Uterus (tissue), 4 donors: ENCODE data around the gene SYNJ2. TPM values are rescaled to one million over a fixed set of nuclear protein-coding genes. Genes with fewer than 3 reads are reported as not detected.

Experiments used
- DNase-seq, 2 donors: peaks; one replicate each; pipeline ENCODE4 v3.0.0-alpha.2; 2019 to 2020
- H3K27ac ChIP-seq, 2 donors: fragments of 200-600 bp; sonication (generic); 1 replicate in 1 of 2; 2 replicates in 1 of 2; pipeline ENCODE4 v1.5.1; 2016 to 2018
- H3K27me3 ChIP-seq, 2 donors: fragments of 200-600 bp; sonication (generic); one replicate each; pipeline ENCODE4 v1.5.1; 2018 to 2019; ENCODE audit warnings: control low read depth in 1 of 2
- H3K36me3 ChIP-seq, 2 donors: fragments of 200-600 bp; sonication (generic); one replicate each; pipeline ENCODE4 v1.5.1; 2019; ENCODE audit warnings: control low read depth in 1 of 2
- H3K4me1 ChIP-seq, 2 donors: fragments of 200-600 bp; sonication (generic); one replicate each; pipeline ENCODE4 v1.5.1; 2018 to 2019; ENCODE audit warnings: control low read depth in 1 of 2
- H3K4me3 ChIP-seq, 2 donors: fragments of 200-600 bp; sonication (generic); 1 replicate in 1 of 2; 2 replicates in 1 of 2; pipeline ENCODE4 v1.5.1; 2018 to 2019; ENCODE audit warnings: mild to moderate bottlenecking in 1 of 2
- H3K9me3 ChIP-seq, 2 donors: fragments of 200-600 bp; sonication (generic); one replicate each; pipeline ENCODE4 v1.5.1; 2019; ENCODE audit warnings: control low read depth in 1 of 2
- POLR2A ChIP-seq, 2 donors: fragments of 450-650 bp; IDR thresholded peaks; one replicate each; pipeline ENCODE4 v1.6.1; 2016; ENCODE audit warnings: antibody characterized with exemption in 2 of 2, mild to moderate bottlenecking in 1 of 2, moderate library complexity in 1 of 2
- intact Hi-C: fragments of 100-400 bp; cut with DNase I; formaldehyde crosslinking; loops from one replicate; pipeline ENCODE4 v1.15.1; 2023; ENCODE audit warnings: low total_unique reads
- total RNA-seq, 4 donors: library from RNA; depleted of rRNA in 3 of 4; stranded (reverse); fragments of >200 nt in 3 of 4; gene quantifications; one replicate each; pipeline versions ENCODE4 v1.1.0 to v1.2.4, GENCODE V29; 2014 to 2023
- TF ChIP-seq, protein P1 (sequence below), 4 experiments: fragments of 200-600 bp in 2 of 4; fragments of 450-650 bp in 2 of 4; sonication (generic) in 2 of 4; IDR thresholded peaks; one replicate each; pipeline ENCODE4 v1.5.1; 2016 to 2019; ENCODE audit warnings: antibody characterized with exemption in 4 of 4, mild to moderate bottlenecking in 2 of 4, moderate library complexity in 1 of 4
- donor health status: DM: yes; HTN: yes; CAD: no.

SYNJ2 gene
- total RNA-seq, 4 donors from 2014 or later = 9.5 to 32.2 (median 13.5) TPM

DNA sequence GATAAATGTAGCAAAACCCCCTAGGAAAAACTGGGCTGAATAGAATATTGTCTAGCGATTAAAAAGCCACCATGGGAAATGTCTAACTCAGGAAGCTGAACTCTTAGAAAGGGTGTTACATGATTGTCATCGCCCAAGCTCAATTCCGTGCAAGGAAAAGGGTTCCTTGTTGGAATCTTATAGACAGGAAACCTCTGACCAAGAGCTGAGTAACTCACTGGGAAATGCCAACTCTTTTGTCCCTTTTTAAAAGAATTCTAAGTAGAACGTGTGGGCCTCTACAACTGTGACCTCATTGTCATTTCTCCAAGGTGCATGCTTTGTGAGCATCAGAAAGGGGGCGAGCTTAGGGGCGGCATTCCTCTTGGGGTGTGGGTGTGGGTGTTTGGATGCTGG, 88.1 kb downstream of the SYNJ2 start:
- Histone ChIP-seq H3K4me1 (no peaks in the 10 kb centered on the region), H3K9me3 (no peaks in the 10 kb centered on the region), H3K4me3 (no peak overlapping the region), H3K27ac (peak overlapping the region; percentile 15 to 37), H3K27me3 (no peaks in the 10 kb centered on the region), H3K36me3 (no peaks in the 10 kb centered on the region)
- no peak for DNase-seq
- TF ChIP-seq, protein P1, sequence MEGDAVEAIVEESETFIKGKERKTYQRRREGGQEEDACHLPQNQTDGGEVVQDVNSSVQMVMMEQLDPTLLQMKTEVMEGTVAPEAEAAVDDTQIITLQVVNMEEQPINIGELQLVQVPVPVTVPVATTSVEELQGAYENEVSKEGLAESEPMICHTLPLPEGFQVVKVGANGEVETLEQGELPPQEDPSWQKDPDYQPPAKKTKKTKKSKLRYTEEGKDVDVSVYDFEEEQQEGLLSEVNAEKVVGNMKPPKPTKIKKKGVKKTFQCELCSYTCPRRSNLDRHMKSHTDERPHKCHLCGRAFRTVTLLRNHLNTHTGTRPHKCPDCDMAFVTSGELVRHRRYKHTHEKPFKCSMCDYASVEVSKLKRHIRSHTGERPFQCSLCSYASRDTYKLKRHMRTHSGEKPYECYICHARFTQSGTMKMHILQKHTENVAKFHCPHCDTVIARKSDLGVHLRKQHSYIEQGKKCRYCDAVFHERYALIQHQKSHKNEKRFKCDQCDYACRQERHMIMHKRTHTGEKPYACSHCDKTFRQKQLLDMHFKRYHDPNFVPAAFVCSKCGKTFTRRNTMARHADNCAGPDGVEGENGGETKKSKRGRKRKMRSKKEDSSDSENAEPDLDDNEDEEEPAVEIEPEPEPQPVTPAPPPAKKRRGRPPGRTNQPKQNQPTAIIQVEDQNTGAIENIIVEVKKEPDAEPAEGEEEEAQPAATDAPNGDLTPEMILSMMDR (IDR thresholded peaks at IDR 0.05) = no peak
- TF ChIP-seq POLR2A (IDR thresholded peaks at IDR 0.05) = no peak
- intact Hi-C loops = loop anchor here (10.0 kb wide), 1 partner anchor 95 kb away; no protein-coding TSS in a partner anchor

- Histone ChIP-seq H3K4me3 (no peak overlapping the region), H3K9me3 (no peaks in the 10 kb centered on the region), H3K36me3 (no peaks in the 10 kb centered on the region), H3K4me1 (no peaks in the 10 kb centered on the region), H3K27ac (peak overlapping the region in 1 of 2 donors; percentile 15), H3K27me3 (no peaks in the 10 kb centered on the region)
- intact Hi-C loops = no loop called here
- DNase-seq = no peak
- TF ChIP-seq, protein P1 (IDR thresholded peaks at IDR 0.05) = no peak
- no peak for TF ChIP-seq POLR2A (IDR thresholded peaks at IDR 0.05)
These were observed 88.8 kb downstream of the SYNJ2 start for GRCh38 chr6:158070513-158070912.

DNA sequence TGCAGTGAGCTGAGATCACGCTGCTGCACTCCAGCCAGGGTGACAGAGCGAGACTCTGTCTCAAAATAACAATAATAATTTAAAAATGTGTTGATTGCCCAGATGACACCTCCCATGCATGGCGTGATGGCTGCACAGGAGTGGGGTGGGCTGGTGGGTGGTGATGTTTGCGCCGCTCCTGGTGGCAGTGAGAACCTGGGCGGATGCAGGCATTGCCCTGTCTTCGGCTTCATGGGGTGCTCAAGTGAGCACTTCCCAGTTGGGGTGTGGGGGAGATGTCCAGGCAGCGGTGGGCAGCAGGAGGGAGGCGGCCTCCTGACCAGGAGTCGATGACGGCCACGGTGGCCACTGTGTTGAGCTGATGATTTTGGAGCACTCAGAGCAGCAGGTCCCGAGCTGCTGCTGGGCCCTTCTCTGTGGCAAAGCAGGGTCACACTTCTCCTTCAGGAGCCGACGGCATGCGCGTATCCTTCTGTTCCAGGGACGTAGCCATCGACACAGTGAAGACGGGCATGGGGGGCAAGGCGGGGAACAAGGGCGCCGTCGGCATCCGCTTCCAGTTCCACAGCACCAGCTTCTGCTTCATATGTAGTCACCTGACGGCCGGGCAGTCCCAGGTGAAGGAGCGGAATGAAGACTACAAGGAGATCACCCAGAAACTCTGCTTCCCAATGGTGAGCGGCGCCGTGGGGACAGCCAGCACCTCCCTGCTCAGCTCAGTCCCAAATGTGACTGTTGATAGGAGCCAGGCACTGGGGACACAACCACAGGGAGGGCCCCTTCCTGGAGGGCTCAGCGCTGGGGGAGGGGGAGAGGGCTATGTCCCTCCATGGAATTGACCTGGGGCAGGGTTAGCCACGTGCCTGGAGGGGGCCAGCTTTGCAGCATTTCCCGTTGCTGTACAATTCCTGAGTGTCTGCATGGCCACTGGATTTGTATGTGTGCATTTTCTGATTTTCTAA, 89.7 kb downstream of the SYNJ2 start:
- Histone ChIP-seq H3K27ac (peak overlapping the region; percentile 18 to 26), H3K27me3 (no peaks in the 10 kb centered on the region), H3K4me1 (no peaks in the 10 kb centered on the region), H3K36me3 (no peaks in the 10 kb centered on the region), H3K4me3 (no peak overlapping the region), H3K9me3 (no peaks in the 10 kb centered on the region)
- DNase-seq = no peak
- intact Hi-C loops = no loop called here
- no peak for TF ChIP-seq POLR2A (IDR thresholded peaks at IDR 0.05)
- TF ChIP-seq, protein P1 (IDR thresholded peaks at IDR 0.05) = no peak

DNA sequence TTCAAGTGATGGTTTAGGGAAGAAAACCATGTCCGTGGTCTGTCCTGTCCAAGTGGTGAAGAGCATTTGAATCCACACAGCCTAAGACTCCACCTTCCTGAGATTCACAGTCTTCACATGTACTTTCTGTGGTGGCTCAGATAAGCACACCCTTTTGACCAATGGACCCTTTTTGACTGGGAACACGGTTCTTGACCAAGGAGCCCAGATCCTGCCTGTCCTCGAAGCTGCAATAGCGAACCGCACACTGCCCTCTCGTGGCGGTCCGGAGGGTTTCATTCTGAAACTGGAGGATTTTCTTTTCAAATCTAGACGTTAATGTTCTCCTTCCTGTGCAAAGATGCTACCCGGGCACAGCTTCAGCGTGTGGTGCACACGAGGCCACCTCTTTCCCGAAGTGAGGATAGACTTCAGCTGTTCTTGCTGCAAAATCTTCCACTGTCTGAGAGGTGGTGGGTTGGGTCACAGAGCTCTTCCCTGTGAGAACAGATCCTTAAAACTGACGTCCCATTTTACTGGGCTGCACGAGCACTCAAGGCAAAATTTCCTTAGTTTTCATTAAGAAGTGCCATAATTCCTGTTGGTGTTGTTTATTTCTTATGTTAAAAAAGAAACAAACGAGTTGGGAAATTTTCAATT, 90.5 kb downstream of the SYNJ2 start:
- H3K27me3 ChIP-seq = no peaks in the 10 kb centered on the region
- H3K4me3 ChIP-seq = no peak overlapping the region
- no peak for TF ChIP-seq POLR2A (IDR thresholded peaks at IDR 0.05)
- TF ChIP-seq, protein P1 (IDR thresholded peaks at IDR 0.05) = peak; percentile 76 to 86 (median 85)
- H3K4me1 ChIP-seq = no peaks in the 10 kb centered on the region
- H3K9me3 ChIP-seq = no peaks in the 10 kb centered on the region
- intact Hi-C loops = no loop called here
- no peaks in the 10 kb centered on the region for H3K36me3 ChIP-seq
- DNase-seq = peak; percentile 79 to 80
- peak overlapping the region; percentile 18 to 26 for H3K27ac ChIP-seq

GRCh38 chr6:158073776-158074175, 92.1 kb downstream of the SYNJ2 start:
- intact Hi-C loops = no loop called here

More at GRCh38 chr6:158073776-158074175, 92.1 kb downstream of the SYNJ2 start:
- H3K4me3 ChIP-seq = no peak overlapping the region
- no peak overlapping the region for H3K27ac ChIP-seq
- TF ChIP-seq, protein P1 (IDR thresholded peaks at IDR 0.05) = no peak
- TF ChIP-seq POLR2A (IDR thresholded peaks at IDR 0.05) = no peak
- H3K9me3 ChIP-seq = no peaks in the 10 kb centered on the region
- DNase-seq = peak in 1 of 2 donors; percentile 46
- no peaks in the 10 kb centered on the region for H3K27me3 ChIP-seq
- no peaks in the 10 kb centered on the region for H3K4me1 ChIP-seq
- no peaks in the 10 kb centered on the region for H3K36me3 ChIP-seq
